PC-3 (cell line): ENCODE measurements around the gene MPP1.

Experiments
- EZH2 ChIP-seq: fragments of 300-600 bp; sonication (generic); IDR thresholded peaks from one replicate; pipeline ENCODE4 v1.6.1; 2017; ENCODE audit warnings: antibody characterized with exemption, mild to moderate bottlenecking, low read length; ENCODE audit not compliant: unreplicated experiment
- EZH2phosphoT487 ChIP-seq: fragments of 300-600 bp; sonication (generic); IDR thresholded peaks from 2 replicates; pipeline ENCODE4 v1.6.1; 2018; ENCODE audit warnings: mild to moderate bottlenecking, antibody characterized with exemption, low read length, borderline replicate concordance
- TF ChIP-seq, protein P1 (sequence below): fragments of 300-600 bp; sonication (generic); conservative IDR thresholded peaks from 2 replicates; pipeline ENCODE4 v1.5.1; 2017; ENCODE audit warnings: antibody characterized with exemption, low read depth, mild to moderate bottlenecking, low read length

DNA sequence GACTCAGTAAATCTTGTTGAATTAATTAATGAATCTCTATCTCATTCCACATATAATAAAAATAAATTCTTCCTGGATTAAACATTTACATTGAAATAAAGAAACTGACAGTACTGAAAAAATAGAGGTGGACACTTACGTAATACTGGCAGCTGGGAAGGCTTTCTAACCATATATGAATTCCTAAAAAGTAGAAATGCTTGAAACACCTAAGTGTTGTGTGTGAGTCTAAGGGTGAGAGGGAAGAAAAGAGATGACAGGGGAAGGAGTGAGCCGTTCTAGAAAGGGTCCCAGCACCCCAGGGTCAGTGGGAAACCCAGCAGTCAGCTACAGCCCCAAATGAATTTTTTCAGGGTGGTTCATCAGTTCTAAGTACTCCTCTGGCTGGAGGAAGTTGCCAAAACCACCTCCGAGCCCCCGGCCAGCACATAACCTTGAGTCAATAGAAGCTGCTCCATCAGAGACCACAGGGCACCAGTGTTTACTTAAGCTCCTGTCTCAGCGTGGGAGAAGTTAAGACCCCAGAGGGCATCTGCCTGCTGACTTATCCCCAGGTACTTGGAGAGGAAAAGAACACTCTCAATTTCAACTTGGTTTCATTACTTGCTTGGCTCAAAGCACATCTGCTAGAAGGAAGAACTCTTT, 72.7 kb downstream of the MPP1 start:
- TF ChIP-seq EZH2phosphoT487 = no peak
- TF ChIP-seq, protein P1, sequence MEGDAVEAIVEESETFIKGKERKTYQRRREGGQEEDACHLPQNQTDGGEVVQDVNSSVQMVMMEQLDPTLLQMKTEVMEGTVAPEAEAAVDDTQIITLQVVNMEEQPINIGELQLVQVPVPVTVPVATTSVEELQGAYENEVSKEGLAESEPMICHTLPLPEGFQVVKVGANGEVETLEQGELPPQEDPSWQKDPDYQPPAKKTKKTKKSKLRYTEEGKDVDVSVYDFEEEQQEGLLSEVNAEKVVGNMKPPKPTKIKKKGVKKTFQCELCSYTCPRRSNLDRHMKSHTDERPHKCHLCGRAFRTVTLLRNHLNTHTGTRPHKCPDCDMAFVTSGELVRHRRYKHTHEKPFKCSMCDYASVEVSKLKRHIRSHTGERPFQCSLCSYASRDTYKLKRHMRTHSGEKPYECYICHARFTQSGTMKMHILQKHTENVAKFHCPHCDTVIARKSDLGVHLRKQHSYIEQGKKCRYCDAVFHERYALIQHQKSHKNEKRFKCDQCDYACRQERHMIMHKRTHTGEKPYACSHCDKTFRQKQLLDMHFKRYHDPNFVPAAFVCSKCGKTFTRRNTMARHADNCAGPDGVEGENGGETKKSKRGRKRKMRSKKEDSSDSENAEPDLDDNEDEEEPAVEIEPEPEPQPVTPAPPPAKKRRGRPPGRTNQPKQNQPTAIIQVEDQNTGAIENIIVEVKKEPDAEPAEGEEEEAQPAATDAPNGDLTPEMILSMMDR = no peak
- no peak for TF ChIP-seq EZH2
